A549 (cell line): Measurements from ENCODE around the gene TRABD2B. TPM values are rescaled to one million over a fixed set of nuclear protein-coding genes. Genes with fewer than 3 reads are reported as not detected.

Experiments used
- ATAC-seq, 2 experiments: fragments of 200-7000 bp in 1 of 2; fragments of >200 bp in 1 of 2; cut with Nextera tagmentation in 1 of 2; cut with Tn5 transposase in 1 of 2; 3 replicates each; pipeline versions ENCODE4 v1.8.0 to v1.9.1; 2018 to 2020; ENCODE audit warnings: mild to moderate bottlenecking in 1 of 2, moderate library complexity in 1 of 2
- CTCF ChIA-PET: fragments of 300-600 bp; sonication (Branson Sonifier 250); formaldehyde crosslinking; extraction: SDS; loops from one replicate; lab custom pipeline; 2021; ENCODE audit warnings: antibody characterized with exemption, inconsistent platforms; lab: Yijun Ruan, JAX
- POLR2A ChIA-PET: fragments of 350-600 bp; formaldehyde crosslinking; extraction: SDS; loops from one replicate; lab custom pipeline; 2021; ENCODE audit warnings: antibody characterized with exemption, inconsistent platforms; lab: Yijun Ruan, JAX
- DNase-seq, 2 experiments: peaks; one replicate each; pipeline versions ENCODE4 v3.0.0 to v3.0.0-alpha.2; 2011 to 2016; ENCODE audit warnings: low read depth in 1 of 2, low spot score in 1 of 2
- FAIRE-seq: peaks from 2 replicates; lab custom pipeline; 2011; peaks lifted over from hg19 to GRCh38; lab: Jason Lieb, UNC
- H3K27ac ChIP-seq, 2 experiments: fragments of >200 bp; sonication (Bioruptor Twin); formaldehyde crosslinking; 3 replicates each; pipeline ENCODE4 v1.5.1; 2016 to 2017
- H3K4me1 ChIP-seq: fragments of >200 bp; sonication (Bioruptor Twin); formaldehyde crosslinking; 3 replicates; pipeline ENCODE4 v1.6.1; 2016
- H3K4me2 ChIP-seq: fragments of >200 bp; sonication (Bioruptor Twin); formaldehyde crosslinking; 3 replicates; pipeline ENCODE4 v1.6.1; 2016
- H3K4me3 ChIP-seq: fragments of >200 bp; sonication (Bioruptor Twin); formaldehyde crosslinking; 3 replicates; pipeline ENCODE4 v1.5.1; 2016
- H3K9me3 ChIP-seq: fragments of >200 bp; sonication (Bioruptor Twin); formaldehyde crosslinking; 3 replicates; pipeline ENCODE4 v1.6.1; 2016
- CTCF ChIP-seq: fragments of >200 bp; sonication (Bioruptor Twin); formaldehyde crosslinking; IDR thresholded peaks from 3 replicates; pipeline ENCODE4 v1.5.1; 2016
- EHF ChIP-seq: fragments of 250-450 bp; sonication (Bioruptor Pico); IDR thresholded peaks from 2 replicates; pipeline ENCODE4 v1.5.0; 2020; ENCODE audit warnings: mild to moderate bottlenecking
- EHMT2 ChIP-seq: fragments of 200-600 bp; sonication (generic); IDR thresholded peaks from 2 replicates; pipeline ENCODE4 v1.6.1; 2016; ENCODE audit warnings: antibody characterized with exemption, low read depth, mild to moderate bottlenecking, moderate library complexity
- ELK1 ChIP-seq: fragments of 150-350 bp; IDR thresholded peaks from 2 replicates; pipeline ENCODE4 v1.6.1; 2014; ENCODE audit warnings: low read depth, mild to moderate bottlenecking, low read length
- EP300 ChIP-seq, 2 experiments: fragments of >200 bp; sonication (Bioruptor Twin); formaldehyde crosslinking; IDR thresholded peaks; 2 replicates in 1 of 2; 3 replicates in 1 of 2; pipeline ENCODE4 v1.6.1; 2016 to 2017
- HDAC2 ChIP-seq: fragments of 200-600 bp; sonication (generic); IDR thresholded peaks from 2 replicates; pipeline ENCODE4 v1.6.1; 2016
- HEYL ChIP-seq: fragments of 250-450 bp; sonication (Bioruptor Pico); IDR thresholded peaks from 2 replicates; pipeline ENCODE4 v1.8.0; 2021; ENCODE audit warnings: mild to moderate bottlenecking, moderate library complexity
- HOXA7 ChIP-seq: fragments of 250-450 bp; sonication (Bioruptor Pico); IDR thresholded peaks from 2 replicates; pipeline ENCODE4 v1.5.0; 2020; ENCODE audit warnings: mild to moderate bottlenecking, moderate library complexity
- HOXB13 ChIP-seq: fragments of 250-450 bp; sonication (Bioruptor Pico); IDR thresholded peaks from 2 replicates; pipeline ENCODE4 v1.5.0; 2020; ENCODE audit warnings: low read depth, mild to moderate bottlenecking, moderate library complexity
- JUN ChIP-seq, 2 experiments: fragments of >200 bp; sonication (Bioruptor Twin); formaldehyde crosslinking; IDR thresholded peaks; 2 replicates in 1 of 2; 3 replicates in 1 of 2; pipeline ENCODE4 v1.6.1; 2016 to 2017
- KDM1A ChIP-seq: fragments of 200-600 bp; sonication (generic); IDR thresholded peaks from 2 replicates; pipeline ENCODE4 v1.6.1; 2016; ENCODE audit warnings: low read depth, mild to moderate bottlenecking
- MYC ChIP-seq: IDR thresholded peaks from 2 replicates; pipeline ENCODE4 v1.6.1; 2012; ENCODE audit warnings: mild to moderate bottlenecking, inconsistent platforms, low read length, improper control_type of control experiment, borderline replicate concordance
- NFE2L2 ChIP-seq: fragments of 150-350 bp; conservative IDR thresholded peaks from 2 replicates; pipeline ENCODE4 v1.6.1; 2014; ENCODE audit warnings: low read length
- NPAS2 ChIP-seq: fragments of 250-450 bp; sonication (Bioruptor Pico); IDR thresholded peaks from 2 replicates; pipeline ENCODE4 v1.8.0; 2022; ENCODE audit warnings: mild to moderate bottlenecking, moderate library complexity, borderline replicate concordance
- NR3C1 ChIP-seq: fragments of >200 bp; sonication (Bioruptor Twin); formaldehyde crosslinking; IDR thresholded peaks from 3 replicates; pipeline ENCODE4 v1.6.1; 2017
- PBX3 ChIP-seq: IDR thresholded peaks from 2 replicates; pipeline ENCODE4 v1.6.1; 2012
- POLR2A ChIP-seq: IDR thresholded peaks from 2 replicates; pipeline ENCODE4 v1.6.1; 2012; ENCODE audit warnings: mild to moderate bottlenecking, low read length
- RARB ChIP-seq: fragments of 250-450 bp; sonication (Bioruptor Pico); IDR thresholded peaks from 2 replicates; pipeline ENCODE4 v1.8.0; 2021; ENCODE audit warnings: mild to moderate bottlenecking, moderate library complexity
- REST ChIP-seq: fragments of 200-600 bp; sonication (generic); IDR thresholded peaks from 2 replicates; pipeline ENCODE4 v1.6.1; 2016; ENCODE audit warnings: antibody characterized with exemption, mild to moderate bottlenecking, moderate library complexity
- TFCP2L1 ChIP-seq: fragments of 250-450 bp; sonication (Bioruptor Pico); IDR thresholded peaks from 2 replicates; pipeline ENCODE4 v1.5.0; 2021; ENCODE audit warnings: mild to moderate bottlenecking
- ZNF302 ChIP-seq: fragments of 250-450 bp; sonication (Bioruptor Pico); IDR thresholded peaks from 2 replicates; pipeline ENCODE4 v1.9.0; 2021; ENCODE audit warnings: inconsistent platforms, mild to moderate bottlenecking, moderate library complexity
- WGBS: methylation state at CpG from one replicate; pipeline ENCODE4 v1.1.6; 2017; ENCODE audit errors: missing lambda C conversion rate; 5-methylcytosine and 5-hydroxymethylcytosine counted together
- polyA plus RNA-seq, 4 experiments: library from polyadenylated mRNA; depleted of rRNA in 3 of 4; stranded (reverse); fragments of >200 nt; fragmentation: RNase III in 1 of 4; extraction: RNeasy Plus Mini Kit Qiagen cat#74134 plus additional on column Dnase treatment in 1 of 4; gene quantifications; 2 replicates in 3 of 4; 3 replicates in 1 of 4; pipeline ENCODE4 v1.2.3, GENCODE V29; 2011 to 2017

Gene TRABD2B
- polyA plus RNA-seq, 2 of the 4 experiments (the other 2 are of a cell fraction): 0.04 to 0.21 TPM

GRCh38 chr1:47908258-47908657 is 88.9 kb downstream of the TRABD2B start:
- H3K4me3 ChIP-seq: no peak overlapping the region
- WGBS: 74% methylated on average over 2 of the region's 2 CpGs
- H3K4me2 ChIP-seq: no peak overlapping the region
- POLR2A ChIA-PET: no interaction called here
- no peak for ATAC-seq
- TF ChIP-seq NPAS2 (CRISPR knock-in tag): no peak
- no peak for TF ChIP-seq EP300 (IDR thresholded peaks at IDR 0.05)
- TF ChIP-seq HOXB13 (CRISPR knock-in tag): no peak
- no peak for TF ChIP-seq ZNF302 (CRISPR knock-in tag)
- no peak for TF ChIP-seq EHF (CRISPR knock-in tag)
- TF ChIP-seq, all 56 proteins: peak for 0
- H3K27ac ChIP-seq: no peak overlapping the region
- FAIRE-seq (no peak), DNase-seq (no peak)
- H3K9me3 ChIP-seq: no peaks in the 10 kb centered on the region
- H3K4me1 ChIP-seq: peaks cover 6% of the 10 kb centered on the region; the same call in 1 of the 3 replicates
- CTCF ChIA-PET: no interaction called here

GRCh38 chr1:47907177-47907528 is 90.0 kb downstream of the TRABD2B start:
- 0% methylated on average over 1 of the region's 1 CpG for WGBS
- ATAC-seq (no peak), DNase-seq (no peak), FAIRE-seq (no peak)
- Histone ChIP-seq H3K9me3 (no peaks in the 10 kb centered on the region), H3K27ac (no peak overlapping the region; a peak in 1 of 6 replicates), H3K4me1 (peaks cover 6% of the 10 kb centered on the region; the same call in 1 of the 3 replicates), H3K4me3 (no peak overlapping the region), H3K4me2 (no peak overlapping the region)
- ChIA-PET CTCF (no interaction called here), POLR2A (no interaction called here)
- TF ChIP-seq HDAC2 (no peak), MYC (no peak), PBX3 (no peak), POLR2A (no peak), REST (no peak)

- ATAC-seq: no peak
- FAIRE-seq: no peak
- Histone ChIP-seq H3K4me2 (no peak overlapping the region), H3K4me3 (no peak overlapping the region), H3K4me1 (peaks cover 6% of the 10 kb centered on the region; the same call in 1 of the 3 replicates), H3K27ac (peak overlapping the region in 1 of 2 experiments; percentile 46; a peak in 1 of 6 replicates), H3K9me3 (no peaks in the 10 kb centered on the region)
- ChIA-PET CTCF (no interaction called here), POLR2A (no interaction called here)
- DNase-seq: no peak
- 81% methylated on average over 14 of the region's 14 CpGs for WGBS
- TF ChIP-seq RARB (CRISPR knock-in tag): no peak
- no peak for TF ChIP-seq JUN (IDR thresholded peaks at IDR 0.05)
- no peak for TF ChIP-seq HEYL (CRISPR knock-in tag)
Observed at GRCh38 chr1:47906527-47907176, 90.5 kb downstream of the TRABD2B start.

- WGBS: 11% methylated on average over 3 of the region's 4 CpGs
- Histone ChIP-seq H3K4me2 (0 out of 3 replicates have a peak overlapping the region, but pooled peaks have one; percentile 26), H3K4me1 (peaks cover 6% of the 10 kb centered on the region; the same call in 1 of the 3 replicates), H3K27ac (peak overlapping the region in 1 of 2 experiments; percentile 46; a peak in 1 of 6 replicates), H3K9me3 (no peaks in the 10 kb centered on the region), H3K4me3 (no peak overlapping the region)
- FAIRE-seq (no peak), DNase-seq (peak in 1 of 2 experiments; percentile 5), ATAC-seq (peak; percentile 30 to 40; a peak in 1 of 6 replicates)
- POLR2A ChIA-PET: no interaction called here
- CTCF ChIA-PET: no interaction called here
- no peak for TF ChIP-seq ZNF302 (CRISPR knock-in tag)
- no peak for TF ChIP-seq KDM1A
- TF ChIP-seq POLR2A: no peak
- TF ChIP-seq CTCF: no peak
- no peak for TF ChIP-seq RARB (CRISPR knock-in tag)
- no peak for TF ChIP-seq PBX3
- no peak for TF ChIP-seq EHMT2
- TF ChIP-seq HOXA7 (CRISPR knock-in tag): no peak
- no peak for TF ChIP-seq HDAC2
- TF ChIP-seq NR3C1: no peak
- TF ChIP-seq ELK1: no peak
- no peak for TF ChIP-seq MYC
- TF ChIP-seq TFCP2L1: no peak
- no peak for TF ChIP-seq NFE2L2
Observed at GRCh38 chr1:47906009-47906432, 91.2 kb downstream of the TRABD2B start.
